ENCODE measurements around the gene CUL4A. TPM values are rescaled to one million over a fixed set of nuclear protein-coding genes. Genes with fewer than 3 reads are reported as not detected.

Gene CUL4A
- total RNA-seq, 1 donor from 2014 or later, result 101 TPM

Other genes with a start within 250 kb of the CUL4A start
- 0.56 and 0.61 TPM in 2 replicates for gene MCF2L, start 240.4 kb upstream of the CUL4A start, total RNA-seq
- not detected in 2 replicates for gene F7, start 103.8 kb upstream of the CUL4A start, total RNA-seq
- gene F10, start 86.8 kb upstream of the CUL4A start, total RNA-seq, result not detected in 2 replicates
- 0.15 TPM in 1 of 2 replicates, not detected in the other for gene PROZ, start 51.0 kb upstream of the CUL4A start, total RNA-seq
- 62.7 and 71.4 TPM in 2 replicates for gene PCID2, start 944 bp upstream of the CUL4A start, total RNA-seq
- 90.7 and 97.6 TPM in 2 replicates for gene LAMP1, start 87.6 kb downstream of the CUL4A start, total RNA-seq
- gene GRTP1, start 154.5 kb downstream of the CUL4A start, total RNA-seq, result not detected in 2 replicates
- 1.2 and 1.5 TPM in 2 replicates for gene ADPRHL1, start 243.9 kb downstream of the CUL4A start, total RNA-seq

Data from T-helper 1 cell treated with Interleukin-12 subunit alpha and Interleukin-12 subunit beta and Interleukin-4 antibody, amounts not matched to agents 30 ng/mL and 1 ng/mL, for 36 hours (primary cell).